IPS-18a (cell line): ENCODE data around the gene NCOA6.
"Not testable (repeated sequence)": the region's sequence is repeated elsewhere in the genome, so short reads cannot be mapped to it uniquely, and the experiment has no call there.

ENCODE experiments used
- H3K27ac ChIP-seq: one replicate; pipeline ENCODE4 v1.5.1; 2013; ENCODE audit warnings: low read length
- H3K27me3 ChIP-seq: one replicate; pipeline ENCODE4 v1.6.1; 2013; ENCODE audit warnings: mild to moderate bottlenecking, low read length; ENCODE audit not compliant: control insufficient read depth, insufficient read depth
- H3K36me3 ChIP-seq: one replicate; pipeline ENCODE4 v1.6.1; 2013; ENCODE audit warnings: low read depth, low read length; ENCODE audit not compliant: control insufficient read depth
- H3K4me1 ChIP-seq: one replicate; pipeline ENCODE4 v1.6.1; 2013; ENCODE audit warnings: low read depth, low read length; ENCODE audit not compliant: control insufficient read depth
- H3K4me3 ChIP-seq: one replicate; pipeline ENCODE4 v1.5.1; 2013; ENCODE audit warnings: low read length
- H3K9ac ChIP-seq: one replicate; pipeline ENCODE4 v1.6.1; 2013; ENCODE audit warnings: mild to moderate bottlenecking, low read length, moderate library complexity
- H3K9me3 ChIP-seq: one replicate; pipeline ENCODE4 v1.6.1; 2013; ENCODE audit warnings: low read depth, low read length; ENCODE audit not compliant: control insufficient read depth

Gene NCOA6

DNA sequence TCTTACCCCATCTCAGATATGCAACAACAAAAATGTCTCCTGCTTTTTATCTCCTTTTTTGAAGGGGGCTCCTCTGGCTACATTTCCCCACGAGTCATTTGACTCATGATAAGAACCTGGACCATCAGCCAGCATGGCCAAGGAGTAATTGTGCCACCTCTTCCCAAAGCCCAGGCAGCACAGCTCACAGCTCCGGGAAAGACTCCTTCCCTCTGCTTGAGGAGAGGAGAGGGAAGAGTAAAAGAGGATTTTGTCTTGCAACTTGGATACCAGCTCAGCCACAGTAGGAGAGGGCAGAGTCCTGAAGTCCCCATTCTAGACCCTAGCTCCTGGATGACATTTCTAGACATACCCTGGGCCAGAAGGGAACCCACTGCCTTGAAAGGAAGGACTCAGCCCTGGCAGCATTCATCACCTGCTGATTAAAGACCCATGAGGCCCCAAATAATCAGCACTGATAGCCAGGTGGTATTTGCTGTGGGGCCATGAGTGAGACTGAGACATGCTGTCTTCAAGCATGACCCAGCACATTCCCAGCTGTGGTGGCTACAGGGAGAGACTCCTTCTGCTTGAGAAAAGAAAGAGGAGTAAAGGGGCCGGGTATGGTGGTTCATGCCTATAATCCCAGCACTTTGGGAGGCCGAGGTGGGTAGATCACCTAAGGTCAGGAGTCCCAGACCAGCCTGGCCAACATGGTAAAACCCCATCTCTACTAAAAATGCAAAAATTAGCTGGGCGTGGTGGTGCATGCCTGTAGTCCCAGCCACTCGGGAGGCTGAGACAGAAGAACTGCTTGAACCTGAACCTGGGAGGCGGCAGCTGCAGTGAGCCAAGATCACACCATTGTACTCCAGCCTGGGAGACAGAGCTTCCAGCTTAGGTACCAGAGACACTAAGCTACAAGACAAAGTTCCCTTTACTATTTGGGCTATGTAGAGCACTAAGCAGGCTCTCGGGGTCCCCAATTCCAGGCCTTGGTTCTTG, 28.1 kb downstream of the NCOA6 start:
- Histone ChIP-seq H3K4me1 (no peaks in the 10 kb centered on the region), H3K27ac (no peak overlapping the region), H3K4me3 (no peak overlapping the region), H3K9me3 (no peaks in the 10 kb centered on the region), H3K27me3 (no peaks in the 10 kb centered on the region), H3K9ac (no peak overlapping the region), H3K36me3 (no peaks in the 10 kb centered on the region)

DNA sequence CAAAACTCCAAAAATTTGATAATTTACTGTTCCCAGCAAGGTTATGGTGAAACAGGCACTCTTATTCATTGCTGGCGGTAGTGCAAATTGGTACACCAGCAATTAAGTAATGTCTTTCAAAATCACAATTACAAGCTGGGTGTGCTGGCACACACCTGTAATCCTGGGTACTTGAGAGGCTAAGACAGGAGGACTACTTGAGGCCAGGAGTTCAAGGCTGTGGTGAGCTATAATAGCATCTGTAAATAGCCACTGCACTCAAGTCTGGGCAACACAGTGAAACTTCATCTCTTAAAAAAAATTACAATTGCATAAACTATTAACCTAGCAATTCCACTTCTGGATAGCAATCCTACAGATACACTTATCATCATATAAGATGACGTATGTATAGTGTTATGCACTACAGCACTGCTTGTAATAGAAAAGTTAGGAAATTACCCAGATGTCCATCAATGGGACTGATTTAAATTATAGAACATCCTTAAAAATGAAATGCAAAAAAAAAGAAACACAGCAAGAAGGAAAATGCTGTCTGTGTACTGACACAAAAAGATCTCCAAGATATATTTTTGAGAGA, 31.4 kb downstream of the NCOA6 start:
- H3K27ac ChIP-seq = no peak overlapping the region
- H3K36me3 ChIP-seq = peaks cover 4% of the 10 kb centered on the region

DNA sequence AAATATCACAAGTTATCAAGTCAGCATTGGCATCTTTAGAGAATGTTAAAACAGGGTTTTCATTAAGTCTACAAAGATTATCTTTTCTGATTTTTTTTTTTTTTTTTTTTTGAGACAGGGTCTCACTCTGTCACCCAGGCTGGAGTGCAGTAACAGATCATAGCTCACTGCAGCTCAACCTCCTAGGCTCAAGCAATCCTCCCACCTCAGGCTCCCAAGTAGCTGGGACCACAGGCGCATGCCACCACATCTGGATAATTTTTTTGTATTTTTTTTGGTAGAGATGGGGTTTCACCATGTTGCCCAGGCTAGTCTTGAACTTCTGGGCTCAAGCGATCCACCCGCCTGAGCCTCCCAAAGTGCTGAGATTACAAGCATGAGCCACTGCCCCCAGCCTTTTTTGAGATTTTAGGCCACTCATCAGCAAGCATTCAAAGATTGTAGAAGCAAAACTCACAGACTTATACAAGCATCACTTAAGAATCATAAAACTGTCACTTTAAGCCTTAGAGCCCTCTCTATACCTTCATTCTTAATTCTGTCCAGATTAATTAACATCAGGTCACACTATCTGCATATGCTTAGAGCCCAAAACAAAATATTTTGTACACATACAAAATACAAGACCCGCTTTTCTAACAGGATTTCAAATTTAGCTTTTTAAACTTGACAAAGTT, 32.6 kb downstream of the NCOA6 start:
- peaks cover 4% of the 10 kb centered on the region for H3K36me3 ChIP-seq
- H3K9me3 ChIP-seq = no peaks in the 10 kb centered on the region
- no peak overlapping the region for H3K4me3 ChIP-seq
- H3K27ac ChIP-seq = no peak overlapping the region
- no peaks in the 10 kb centered on the region for H3K27me3 ChIP-seq
- H3K9ac ChIP-seq = no peak overlapping the region
- H3K4me1 ChIP-seq = no peaks in the 10 kb centered on the region

More for the DNA sequence above, 31.4 kb downstream of the NCOA6 start:
- H3K27me3 ChIP-seq = no peaks in the 10 kb centered on the region
- no peak overlapping the region for H3K4me3 ChIP-seq
- H3K9ac ChIP-seq = no peak overlapping the region
- no peaks in the 10 kb centered on the region for H3K4me1 ChIP-seq
- no peaks in the 10 kb centered on the region for H3K9me3 ChIP-seq

DNA sequence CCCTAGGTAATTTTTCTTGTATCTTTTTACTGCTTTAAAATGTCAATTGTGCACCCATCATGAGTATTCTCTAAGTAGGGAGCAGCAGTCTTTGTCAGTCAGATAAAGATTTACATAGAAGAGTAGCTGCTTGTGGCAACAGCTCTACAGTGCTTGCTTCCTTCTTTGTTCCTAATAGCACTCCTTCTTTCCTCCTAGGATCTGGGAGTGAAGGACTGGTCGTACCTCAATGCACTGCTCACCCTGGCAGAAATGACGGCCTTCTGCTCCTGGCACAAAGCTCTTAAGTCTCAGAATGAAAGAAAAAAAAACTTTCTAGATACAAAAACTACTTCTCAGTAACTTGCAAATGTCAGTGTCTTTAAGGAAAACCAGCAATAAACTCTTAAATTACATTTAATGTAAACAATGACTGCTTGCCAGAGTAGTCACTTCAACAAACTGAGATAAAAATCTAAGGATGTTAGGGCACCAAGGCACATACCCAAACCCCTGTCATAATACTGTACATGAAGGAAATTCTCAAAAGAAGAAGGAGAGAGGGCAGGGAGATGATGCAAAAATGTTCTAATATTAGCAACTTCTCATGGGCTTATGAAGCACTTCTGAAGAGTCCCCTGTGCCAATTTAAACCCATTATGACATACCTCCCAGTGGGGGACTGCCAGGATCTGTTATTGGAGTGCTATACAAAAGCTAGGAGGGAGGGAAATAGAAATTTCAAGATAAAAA, 34.0 kb downstream of the NCOA6 start:
- Histone ChIP-seq H3K4me1 (no peaks in the 10 kb centered on the region), H3K27me3 (no peaks in the 10 kb centered on the region), H3K9ac (no peak overlapping the region), H3K9me3 (no peaks in the 10 kb centered on the region), H3K4me3 (no peak overlapping the region), H3K36me3 (peaks cover 4% of the 10 kb centered on the region), H3K27ac (no peak overlapping the region)

DNA sequence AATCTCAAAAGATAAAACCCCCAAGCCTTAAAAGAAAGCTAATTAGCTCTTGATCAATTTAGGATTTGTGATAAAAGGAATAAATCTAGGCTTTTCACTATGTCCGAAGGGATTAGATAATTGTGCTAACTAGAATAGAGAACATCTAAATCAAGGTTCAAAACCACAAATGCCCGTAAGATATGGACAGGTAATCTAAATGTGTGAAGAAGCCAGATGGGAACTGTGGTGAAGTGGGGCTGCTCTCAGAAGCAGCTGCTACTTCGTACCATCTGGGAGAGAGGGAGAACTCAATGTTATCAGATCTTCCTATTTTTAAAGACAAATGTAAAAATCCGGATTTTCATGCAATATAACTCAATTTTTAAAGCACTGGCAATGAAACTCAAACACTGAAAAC, 44.2 kb downstream of the NCOA6 start:
- Histone ChIP-seq H3K36me3 (no peaks in the 10 kb centered on the region), H3K9ac (no peak overlapping the region)

GRCh38 chr20:34780291-34780690, 45.2 kb downstream of the NCOA6 start:
- H3K27ac ChIP-seq, H3K9ac ChIP-seq, H3K36me3 ChIP-seq, H3K4me3 ChIP-seq, H3K4me1 ChIP-seq, H3K9me3 ChIP-seq, H3K27me3 ChIP-seq: not testable (repeated sequence)

More for the DNA sequence above, 44.2 kb downstream of the NCOA6 start:
- Histone ChIP-seq H3K27me3 (no peaks in the 10 kb centered on the region), H3K4me3 (no peak overlapping the region), H3K9me3 (no peaks in the 10 kb centered on the region), H3K4me1 (no peaks in the 10 kb centered on the region), H3K27ac (no peak overlapping the region)

GRCh38 chr20:34776177-34776576, 49.3 kb downstream of the NCOA6 start:
- Histone ChIP-seq H3K4me3 (no peak overlapping the region), H3K9ac (no peak overlapping the region), H3K4me1 (no peaks in the 10 kb centered on the region), H3K9me3 (no peaks in the 10 kb centered on the region), H3K27ac (no peak overlapping the region), H3K36me3 (peaks cover 5% of the 10 kb centered on the region), H3K27me3 (no peaks in the 10 kb centered on the region)

- Histone ChIP-seq H3K27me3 (no peaks in the 10 kb centered on the region), H3K9ac (no peak overlapping the region), H3K9me3 (no peaks in the 10 kb centered on the region), H3K4me1 (no peaks in the 10 kb centered on the region), H3K36me3 (peaks cover 5% of the 10 kb centered on the region), H3K4me3 (no peak overlapping the region), H3K27ac (no peak overlapping the region)
Observed at GRCh38 chr20:34774886-34775285, 50.6 kb downstream of the NCOA6 start.

GRCh38 chr20:34774449-34774848, 51.0 kb downstream of the NCOA6 start:
- no peak overlapping the region for H3K27ac ChIP-seq

DNA sequence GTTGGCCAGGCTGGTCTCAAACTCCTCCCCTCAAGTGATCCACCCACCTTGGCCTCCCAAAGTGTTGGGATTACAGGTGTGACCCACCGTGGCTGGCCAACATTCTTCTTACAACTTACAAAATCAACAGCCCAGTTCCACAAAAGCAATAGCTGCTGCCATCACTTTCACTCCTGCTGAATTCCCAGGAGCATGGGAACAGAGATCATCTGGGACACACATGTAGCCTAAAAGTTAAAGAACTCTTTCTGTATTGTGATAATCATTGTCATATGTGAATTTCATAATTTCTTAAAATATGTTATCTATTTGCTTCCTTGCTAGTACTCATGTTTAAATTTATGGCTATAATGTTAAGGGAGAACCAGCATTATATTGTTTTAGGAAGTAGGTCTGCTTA, 51.7 kb downstream of the NCOA6 start:
- Histone ChIP-seq H3K4me1 (no peaks in the 10 kb centered on the region), H3K27ac (no peak overlapping the region), H3K4me3 (no peak overlapping the region), H3K9me3 (no peaks in the 10 kb centered on the region), H3K27me3 (no peaks in the 10 kb centered on the region), H3K36me3 (peaks cover 5% of the 10 kb centered on the region), H3K9ac (no peak overlapping the region)

More at GRCh38 chr20:34774449-34774848, 51.0 kb downstream of the NCOA6 start:
- Histone ChIP-seq H3K9ac (no peak overlapping the region), H3K36me3 (peaks cover 5% of the 10 kb centered on the region), H3K4me3 (no peak overlapping the region), H3K9me3 (no peaks in the 10 kb centered on the region), H3K4me1 (no peaks in the 10 kb centered on the region), H3K27me3 (no peaks in the 10 kb centered on the region)

DNA sequence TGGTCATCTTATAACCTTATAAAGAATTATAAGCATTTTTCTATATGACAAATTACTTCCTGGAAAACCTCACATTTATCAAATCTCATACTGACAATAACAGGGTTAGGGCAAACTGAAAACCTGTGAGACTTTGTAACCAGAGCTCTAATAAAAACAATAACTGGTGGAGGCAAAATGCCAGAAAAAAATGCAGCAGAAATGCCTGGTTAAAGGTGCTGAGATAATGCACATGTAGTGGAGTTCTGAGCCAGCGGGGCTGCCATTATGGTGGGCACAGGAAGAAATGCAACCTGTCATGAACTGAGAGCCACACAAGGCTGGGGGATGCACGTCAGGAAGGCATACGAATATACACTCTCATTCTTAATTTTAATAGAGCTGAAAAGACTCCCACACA, 53.0 kb downstream of the NCOA6 start:
- Histone ChIP-seq H3K27me3 (no peaks in the 10 kb centered on the region), H3K27ac (no peak overlapping the region), H3K36me3 (peaks cover 17% of the 10 kb centered on the region)

More for the DNA sequence above, 53.0 kb downstream of the NCOA6 start:
- no peaks in the 10 kb centered on the region for H3K4me1 ChIP-seq
- H3K9ac ChIP-seq = no peak overlapping the region
- no peak overlapping the region for H3K4me3 ChIP-seq
- no peaks in the 10 kb centered on the region for H3K9me3 ChIP-seq
